HG03066 (cell line): ENCODE measurements around the gene ILKAP.

Experiments used
- ATAC-seq: cut with Tn5 transposase; IDR thresholded peaks from one replicate; pipeline ENCODE4 v1.9.1; 2021; ENCODE audit warnings: low read depth; ENCODE audit not compliant: unreplicated experiment

ILKAP gene

DNA sequence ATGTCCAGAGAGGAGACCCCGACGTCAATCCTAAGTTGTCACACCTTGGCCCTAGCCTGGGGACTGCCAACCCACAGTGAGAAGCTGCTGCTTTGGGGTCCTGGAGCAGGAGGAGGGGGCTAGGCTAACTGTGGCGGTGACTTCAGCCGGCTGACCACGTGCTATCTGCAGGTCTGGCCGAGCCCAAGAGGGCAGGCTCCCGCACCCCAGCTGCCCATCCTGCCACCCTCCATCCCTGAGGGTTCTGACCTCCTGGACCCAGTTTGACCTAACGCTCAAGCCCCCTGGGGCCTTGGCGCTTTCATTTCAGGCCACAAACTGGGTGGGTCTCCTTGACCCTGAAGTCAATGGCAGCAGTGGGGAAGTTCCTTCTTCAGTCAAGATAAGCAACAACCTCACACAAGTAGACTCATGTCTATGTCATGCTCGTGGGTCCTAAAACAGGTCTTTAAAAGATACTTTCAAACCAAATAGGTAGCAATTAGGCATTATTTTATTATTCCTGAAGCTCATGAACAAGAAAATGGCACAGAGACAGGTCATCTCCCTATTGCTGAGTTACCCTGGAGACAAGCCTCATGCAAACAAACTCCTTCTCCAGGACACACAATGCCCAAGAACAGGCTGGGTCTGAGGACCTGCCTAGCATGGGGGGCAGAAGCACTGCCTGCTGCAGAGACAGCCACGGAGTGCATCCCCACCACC, 34.1 kb upstream of the ILKAP start:
- no peak for ATAC-seq

DNA sequence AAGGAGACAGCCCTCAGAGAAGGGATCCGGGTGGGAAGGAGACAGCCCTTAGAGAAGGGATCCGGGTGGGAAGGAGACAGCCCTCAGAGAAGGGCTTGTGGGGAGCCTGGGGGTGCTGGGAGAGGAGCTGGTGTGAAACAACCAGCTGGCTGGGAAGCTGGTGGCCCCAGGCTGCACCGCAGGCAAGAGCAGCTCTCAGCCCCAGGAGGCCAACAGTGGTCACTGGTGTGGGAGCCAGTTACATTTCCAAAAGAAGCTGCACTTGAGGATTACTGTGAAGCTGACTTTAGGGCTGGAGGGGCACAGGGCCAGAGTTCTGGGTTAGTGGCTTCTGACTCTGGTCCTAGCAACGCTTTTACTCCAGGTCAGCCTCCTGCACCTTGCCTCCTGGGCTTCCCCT, 33.1 kb upstream of the ILKAP start:
- no peak for ATAC-seq

- no peak for ATAC-seq
These were observed 32.4 kb upstream of the ILKAP start for GRCh38 chr2:238235856-238236255.

GRCh38 chr2:238235331-238235732, 31.8 kb upstream of the ILKAP start:
- no peak for ATAC-seq

DNA sequence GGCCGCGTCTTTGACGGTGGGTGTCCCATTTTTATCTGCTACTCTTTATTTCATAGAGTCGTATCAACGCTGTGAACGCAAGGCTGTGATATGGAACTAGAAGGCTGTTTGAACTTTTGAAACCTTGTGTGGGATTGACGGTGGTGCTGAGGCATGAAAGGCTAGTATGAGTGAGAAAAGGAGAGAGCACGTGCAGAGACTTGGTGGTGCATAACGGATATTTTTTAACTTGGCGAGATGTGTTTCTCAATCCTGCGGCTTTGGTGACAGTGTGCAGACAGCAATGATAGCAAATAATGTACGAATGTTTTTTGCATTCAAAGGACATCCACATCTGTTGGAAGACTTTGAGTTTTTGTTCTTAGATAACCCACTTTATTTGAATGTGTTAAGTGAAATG, 30.1 kb upstream of the ILKAP start:
- no peak for ATAC-seq

- ATAC-seq: no peak
These were observed 28.3 kb upstream of the ILKAP start for GRCh38 chr2:238231809-238232208.

GRCh38 chr2:238231251-238231793, 27.8 kb upstream of the ILKAP start:
- ATAC-seq: no peak

DNA sequence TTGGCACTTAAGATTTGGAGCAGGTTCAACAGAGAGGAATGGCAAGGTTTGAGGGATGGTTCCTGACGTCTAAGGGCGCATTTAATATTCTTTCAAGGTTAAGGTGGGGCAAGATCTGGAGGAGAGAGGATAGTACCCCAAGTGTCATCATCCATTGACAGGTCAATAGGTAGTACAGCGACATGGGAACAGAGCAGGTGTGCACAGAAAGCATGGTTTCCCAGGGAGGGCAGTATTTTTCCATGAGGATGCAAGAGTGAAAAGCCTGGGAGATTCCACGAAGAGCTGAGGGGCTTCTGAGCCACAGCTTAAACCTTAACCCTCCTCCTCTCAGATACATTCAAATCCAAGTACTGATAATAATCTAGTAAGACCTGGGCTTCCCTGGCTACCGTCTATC, 27.2 kb upstream of the ILKAP start:
- no peak for ATAC-seq

DNA sequence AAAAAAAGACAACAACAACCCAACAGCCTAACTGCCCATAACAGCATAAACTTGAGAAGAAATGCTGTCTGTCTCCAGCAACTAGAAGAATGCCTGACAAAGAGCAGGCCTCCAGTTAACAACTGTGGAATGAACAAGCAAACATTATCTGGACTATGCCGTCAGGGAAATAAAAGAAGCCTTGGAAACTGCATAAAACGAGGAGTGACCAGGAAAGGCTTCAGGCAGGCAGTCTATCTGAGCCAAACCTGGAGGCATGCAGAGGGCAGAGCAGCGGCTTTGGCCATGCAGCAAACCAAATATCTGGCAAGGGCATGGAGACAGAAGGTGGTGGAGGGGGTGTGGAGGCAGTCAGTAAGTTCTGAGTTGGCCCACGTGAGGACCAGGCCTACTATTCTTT, 25.2 kb upstream of the ILKAP start:
- no peak for ATAC-seq

- ATAC-seq: no peak
These were observed 24.1 kb upstream of the ILKAP start for GRCh38 chr2:238227587-238228032.

GRCh38 chr2:238226698-238227586, 23.4 kb upstream of the ILKAP start:
- no peak for ATAC-seq

DNA sequence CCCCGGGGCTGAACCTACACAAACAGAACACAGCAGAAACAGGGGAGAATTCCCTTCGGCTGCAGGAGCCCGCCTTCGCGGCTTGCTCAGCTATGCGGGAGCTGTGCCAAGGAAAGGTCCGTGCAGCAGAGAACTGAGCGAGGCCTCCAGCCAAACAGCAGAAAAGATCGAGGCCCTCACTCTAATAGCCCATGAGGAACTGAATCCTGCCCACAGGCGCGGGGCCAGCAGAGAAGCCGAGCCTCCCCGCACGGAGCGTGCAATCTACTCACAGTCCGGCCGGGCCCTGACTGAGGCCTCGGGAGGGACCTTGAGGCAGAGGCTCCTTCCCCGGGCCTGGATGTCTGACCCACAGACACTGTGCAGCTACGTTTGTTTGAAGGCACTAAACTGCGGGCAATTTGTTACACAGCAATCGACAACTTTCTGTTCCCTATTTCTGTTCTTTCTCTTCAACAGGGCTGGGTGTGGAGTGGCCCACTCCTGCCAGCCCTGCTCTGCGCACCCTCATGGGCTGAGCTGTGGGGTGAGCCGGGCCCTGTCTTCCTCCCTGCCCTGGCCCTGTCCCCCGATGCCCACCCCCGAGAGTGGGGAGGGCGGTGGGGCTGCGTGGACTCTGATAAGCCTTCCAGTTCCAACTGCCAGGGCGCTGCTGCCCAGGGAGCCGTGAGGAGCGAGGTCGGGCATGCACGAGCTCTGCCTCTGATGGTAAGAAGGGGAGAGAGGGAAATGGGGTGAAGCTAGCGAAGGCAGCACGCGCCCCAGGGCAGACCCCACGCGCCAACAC, 22.6 kb upstream of the ILKAP start:
- ATAC-seq: no peak

GRCh38 chr2:238225121-238225520, 21.6 kb upstream of the ILKAP start:
- ATAC-seq: no peak

DNA sequence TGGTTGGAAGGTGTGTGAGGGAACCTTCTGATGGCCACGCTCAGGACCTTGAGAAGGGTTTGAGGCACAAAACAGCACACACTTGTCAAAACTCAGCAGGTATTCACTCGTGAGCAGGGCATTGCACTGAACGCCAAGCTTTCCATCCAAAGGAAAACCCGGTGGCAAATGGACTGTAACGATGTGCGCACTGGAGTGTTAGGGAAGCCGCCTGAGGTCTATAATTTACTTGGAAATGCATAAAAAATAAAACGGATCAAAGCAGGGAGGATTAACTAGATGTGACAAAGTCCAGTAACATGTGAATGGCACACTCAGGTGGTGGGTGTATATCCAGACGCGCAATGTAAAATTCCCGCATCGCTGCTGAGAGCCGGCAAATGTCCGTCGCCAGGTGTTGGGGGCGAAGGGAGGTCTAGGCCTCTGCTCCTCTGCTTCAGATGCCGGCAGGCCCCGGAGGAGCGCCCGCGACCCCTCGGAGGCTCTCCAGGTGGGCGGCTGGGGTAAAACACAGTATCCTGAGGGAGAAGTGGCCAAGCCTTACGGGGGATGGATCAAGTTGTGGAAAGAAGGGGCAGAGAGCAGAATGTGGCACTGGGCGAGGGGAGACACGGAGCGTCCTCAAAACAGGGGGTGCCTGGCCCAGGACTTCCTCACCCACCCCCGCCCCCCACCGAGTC, 21.0 kb upstream of the ILKAP start:
- ATAC-seq: no peak

DNA sequence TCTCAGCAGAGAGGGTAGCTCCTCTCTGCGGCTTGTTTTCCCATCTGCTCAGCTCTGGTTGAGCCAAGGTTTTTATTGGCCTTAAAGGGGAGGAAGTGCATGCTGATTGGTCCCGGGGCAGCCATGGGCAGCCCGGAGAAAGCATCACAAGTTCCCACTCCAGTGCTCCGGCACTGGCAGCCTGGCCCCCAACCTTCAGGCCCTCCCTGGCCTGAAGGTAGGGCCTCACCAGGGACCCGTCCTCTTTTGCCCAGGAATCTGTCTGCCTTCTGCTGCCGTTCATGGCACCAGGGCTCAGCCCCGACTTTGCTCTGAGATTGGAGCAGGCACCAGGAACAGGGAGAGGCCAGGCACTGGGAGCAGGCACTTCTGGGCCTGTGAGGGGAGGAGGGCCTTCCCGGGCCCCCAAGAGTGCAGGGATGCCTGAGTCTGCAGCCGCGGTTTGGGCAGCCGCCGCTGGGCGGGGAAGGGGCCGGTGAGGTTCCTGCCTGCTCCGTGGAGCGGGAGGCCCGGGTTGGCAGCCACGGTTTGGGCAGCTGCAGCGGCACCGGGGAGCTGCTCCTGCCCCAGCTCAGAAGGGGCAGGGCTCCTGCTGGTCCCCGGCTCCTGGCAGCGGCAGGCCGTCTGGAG, 17.5 kb upstream of the ILKAP start:
- ATAC-seq: no peak

DNA sequence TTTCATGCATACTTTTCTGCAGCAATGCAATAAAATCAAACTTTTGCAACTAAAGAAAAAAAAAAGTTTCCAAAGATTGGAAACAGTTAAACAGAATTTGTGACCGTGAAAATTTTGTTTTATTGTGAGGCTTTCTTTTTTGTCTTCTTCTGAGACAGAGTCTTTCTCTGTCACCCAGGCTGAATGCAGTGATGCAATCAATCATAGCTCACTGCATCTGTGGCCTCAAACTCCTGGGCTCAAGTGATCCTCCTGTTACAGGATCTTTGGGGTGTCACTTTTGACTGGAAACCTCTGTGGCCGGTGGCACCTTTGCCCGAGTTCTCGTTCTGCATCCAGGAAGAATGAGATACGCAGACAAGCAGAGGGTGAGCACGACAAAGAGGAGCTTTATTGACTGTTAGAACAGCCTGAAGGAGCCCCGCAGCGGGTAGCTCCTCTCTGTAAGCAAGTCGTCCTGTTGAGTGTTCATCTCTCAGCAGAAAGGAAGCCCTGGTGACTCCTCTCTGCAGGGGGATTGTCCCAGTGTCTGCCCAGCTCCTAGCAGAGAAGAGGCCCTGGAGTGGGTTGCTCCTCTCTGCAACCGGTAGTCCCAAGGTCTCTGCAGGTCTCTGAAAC, 16.9 kb upstream of the ILKAP start:
- ATAC-seq: no peak

- no peak for ATAC-seq
These were observed 13.2 kb upstream of the ILKAP start for GRCh38 chr2:238216651-238217184.

DNA sequence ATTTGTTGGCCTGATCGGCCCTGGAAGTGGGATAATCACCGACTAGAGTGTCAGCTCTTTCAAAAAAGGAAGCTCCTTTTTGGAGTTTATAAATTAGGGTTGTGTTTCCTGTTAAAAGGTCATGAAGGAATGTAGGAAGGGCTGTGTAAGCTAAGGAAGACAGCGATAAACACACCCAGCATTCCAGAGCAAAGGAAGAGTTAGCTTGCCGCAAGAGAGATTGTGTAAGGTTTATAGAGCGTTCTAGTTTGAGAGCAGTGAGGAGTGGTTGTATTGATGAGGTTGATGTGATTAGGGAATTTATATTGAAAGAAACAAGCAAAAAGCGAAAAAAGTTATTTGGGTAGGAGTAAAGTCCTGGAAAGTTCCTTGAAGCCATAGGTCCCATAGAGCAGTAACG, 3.5 kb upstream of the ILKAP start:
- ATAC-seq: no peak
